HG03039 (cell line): ENCODE results near the gene SCD5.

ENCODE experiments used
- ATAC-seq: cut with Tn5 transposase; IDR thresholded peaks from one replicate; pipeline ENCODE4 v1.9.1; 2021; ENCODE audit warnings: mild to moderate bottlenecking, moderate library complexity; ENCODE audit not compliant: unreplicated experiment

SCD5 gene

DNA sequence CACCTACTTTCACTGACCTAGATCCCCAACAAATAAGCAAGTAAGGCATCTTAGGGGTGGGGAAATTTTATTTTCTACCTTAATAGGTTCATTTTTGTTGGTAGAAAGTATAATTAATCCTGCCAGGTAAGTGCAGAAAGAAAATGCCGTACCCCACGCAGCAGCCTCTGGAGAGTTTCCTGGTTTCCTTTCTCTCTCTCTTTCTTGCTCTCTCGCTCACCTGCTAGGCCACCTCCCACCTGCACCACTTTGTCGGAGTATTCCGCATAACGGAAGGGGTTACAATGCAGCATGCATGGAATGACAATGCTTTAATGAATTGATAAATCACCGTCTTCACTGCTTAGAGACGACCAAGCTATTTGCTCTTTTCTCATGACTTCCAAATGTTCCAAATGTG, 101.0 kb downstream of the SCD5 start:
- no peak for ATAC-seq

DNA sequence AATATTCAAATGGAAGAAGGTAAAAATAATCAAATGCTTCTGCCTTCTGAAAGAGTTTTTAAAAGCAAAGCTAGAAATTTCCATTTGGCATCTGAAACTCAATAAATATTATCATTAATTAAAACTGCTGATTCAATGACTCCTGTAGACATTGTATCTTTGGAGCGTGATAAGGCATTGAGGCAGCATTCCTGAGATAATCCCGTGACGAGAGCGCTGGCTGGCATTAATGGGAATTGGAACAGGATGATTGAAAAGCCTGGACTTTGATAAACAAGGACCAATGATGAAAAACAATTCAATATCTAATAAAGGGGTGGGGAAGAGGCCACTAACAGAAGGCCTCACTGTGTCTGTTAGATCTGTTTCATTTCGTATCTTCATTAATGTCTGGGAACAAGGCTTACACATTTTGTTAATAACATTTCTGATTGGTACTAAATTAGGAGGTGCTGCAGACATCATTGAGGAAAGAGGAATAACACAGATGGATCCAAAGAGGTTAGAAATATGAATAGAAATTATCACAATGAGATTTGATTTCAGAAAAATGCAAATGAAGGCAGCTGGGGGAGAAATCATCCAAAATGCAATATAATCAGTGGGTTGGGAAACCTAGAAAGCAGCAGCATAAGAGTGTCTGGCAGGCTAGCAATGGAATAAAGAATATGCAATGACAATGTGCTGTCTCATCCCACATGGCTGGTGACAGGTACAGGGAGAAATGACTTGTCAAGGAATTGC, 102.3 kb downstream of the SCD5 start:
- ATAC-seq, result no peak

DNA sequence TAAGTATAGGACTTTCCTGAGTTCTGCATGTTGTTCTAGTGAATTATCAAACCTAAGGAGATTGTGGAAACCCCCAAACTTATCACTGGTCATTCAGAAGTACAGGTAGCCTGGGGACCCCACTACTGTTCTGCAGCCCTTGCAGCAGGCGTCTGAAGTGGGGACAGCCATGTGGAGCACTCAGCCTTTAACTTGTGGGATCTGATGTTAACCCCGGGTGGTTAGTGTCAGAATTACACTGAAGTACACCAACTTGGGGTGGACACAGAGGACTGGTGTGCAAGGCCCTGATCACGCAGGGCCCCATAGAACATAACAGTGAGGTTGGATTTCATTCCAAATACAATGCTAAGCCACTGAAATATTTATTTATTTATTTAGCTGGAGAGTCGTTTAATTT, 103.7 kb downstream of the SCD5 start:
- no peak for ATAC-seq

DNA sequence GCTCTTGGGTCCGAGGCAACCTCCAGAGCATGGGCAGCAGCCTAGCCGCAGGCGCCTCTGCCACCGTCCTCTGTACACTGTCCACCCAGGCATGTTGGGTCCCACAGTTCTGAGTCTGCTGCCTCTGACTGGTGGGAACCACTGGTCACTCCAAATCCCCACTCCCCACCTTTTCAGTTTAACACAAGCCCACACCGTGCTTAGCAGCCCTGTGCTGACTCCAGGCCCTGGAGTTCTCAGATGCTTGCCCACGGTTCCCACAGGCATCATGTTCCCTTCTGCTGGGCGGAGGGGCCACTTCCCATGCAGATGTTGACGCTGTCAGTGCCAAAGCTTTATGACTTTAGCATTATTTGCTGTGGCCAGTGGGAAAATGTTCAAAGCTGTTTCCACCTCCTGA, 104.5 kb downstream of the SCD5 start:
- no peak for ATAC-seq

DNA sequence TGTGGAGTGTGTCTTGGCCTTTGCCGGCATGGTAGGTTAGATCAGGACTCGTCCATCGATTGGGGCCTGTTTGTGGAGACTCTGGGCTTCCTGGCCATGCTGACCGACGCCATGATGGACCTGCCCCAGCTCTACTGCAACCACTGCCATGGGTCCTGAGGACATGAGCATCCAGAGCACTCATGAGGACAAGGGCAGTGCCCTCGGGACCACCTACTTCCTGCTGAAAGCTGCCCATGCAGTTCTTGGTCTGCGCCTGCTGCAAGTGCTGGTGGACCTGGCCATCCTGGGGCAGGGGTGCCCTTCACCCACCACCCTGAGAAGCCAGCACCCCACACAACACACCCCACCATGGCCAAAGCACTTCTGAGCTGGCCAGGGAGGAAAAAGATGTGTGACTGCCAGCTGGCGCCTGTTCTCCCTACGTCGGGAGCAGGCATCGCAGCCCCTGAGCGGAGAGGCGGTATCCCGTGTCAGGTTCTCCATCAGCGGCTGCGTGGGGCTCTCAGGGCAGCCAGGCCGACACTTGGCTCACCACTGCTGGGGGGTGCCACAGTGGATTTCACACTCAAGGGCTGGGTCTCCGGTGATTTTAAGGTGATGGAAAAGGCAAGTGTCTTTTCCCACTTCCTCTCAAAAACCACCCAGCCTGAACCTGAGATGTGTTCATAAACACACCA, 106.4 kb downstream of the SCD5 start:
- ATAC-seq, result no peak

DNA sequence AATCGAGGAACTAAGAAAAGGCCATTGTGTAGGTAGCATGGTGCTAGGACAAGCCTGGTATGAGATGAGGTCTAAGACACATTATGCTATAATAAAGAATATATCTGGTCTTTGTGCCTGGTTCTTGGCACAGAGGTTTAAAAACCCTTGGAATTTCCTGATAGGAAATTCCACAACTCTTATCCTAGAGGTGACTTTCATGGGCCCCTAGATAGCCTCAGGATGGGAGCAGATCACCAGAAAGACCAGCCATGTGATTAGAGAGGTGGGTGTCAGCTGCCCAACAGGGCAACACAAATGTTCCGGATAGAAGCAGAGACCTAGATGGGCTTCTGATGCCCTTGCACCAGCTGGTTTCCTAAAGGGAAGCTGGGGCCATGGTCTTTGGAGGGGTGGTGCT, 107.2 kb downstream of the SCD5 start:
- ATAC-seq, result no peak

DNA sequence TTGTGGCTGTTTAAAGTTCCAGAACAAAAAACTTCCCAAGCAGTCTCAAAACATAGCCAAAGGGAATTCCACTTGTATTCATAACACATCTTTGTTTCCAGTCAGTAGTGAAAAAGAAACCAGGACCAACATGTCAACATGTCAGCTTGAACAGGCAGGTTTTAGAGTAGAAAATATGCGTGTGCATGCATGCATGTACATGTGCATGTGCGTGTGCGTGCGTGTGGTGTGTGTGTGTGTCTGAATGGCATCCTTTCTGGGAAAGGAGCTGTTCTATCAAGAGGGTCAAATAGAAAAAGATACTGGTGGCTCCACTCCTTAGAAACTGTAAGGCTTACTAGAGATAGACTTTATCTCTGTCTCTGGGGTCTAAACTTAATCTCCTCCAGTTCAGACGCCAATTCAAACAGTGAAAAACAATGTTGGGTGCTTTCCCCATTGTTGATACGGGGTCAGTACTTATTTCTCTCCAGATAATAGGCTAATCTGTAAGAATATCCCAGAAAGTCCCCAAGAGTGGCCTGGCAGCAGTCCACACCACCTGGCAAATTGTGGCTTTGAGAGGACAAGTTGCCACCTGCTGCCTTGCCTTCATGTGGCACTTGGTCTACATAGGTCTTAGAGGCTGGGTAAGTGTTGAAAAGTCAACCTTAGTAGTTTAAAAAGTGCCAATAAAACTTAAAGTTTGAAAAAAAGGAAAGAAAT, 110.4 kb downstream of the SCD5 start:
- no peak for ATAC-seq

DNA sequence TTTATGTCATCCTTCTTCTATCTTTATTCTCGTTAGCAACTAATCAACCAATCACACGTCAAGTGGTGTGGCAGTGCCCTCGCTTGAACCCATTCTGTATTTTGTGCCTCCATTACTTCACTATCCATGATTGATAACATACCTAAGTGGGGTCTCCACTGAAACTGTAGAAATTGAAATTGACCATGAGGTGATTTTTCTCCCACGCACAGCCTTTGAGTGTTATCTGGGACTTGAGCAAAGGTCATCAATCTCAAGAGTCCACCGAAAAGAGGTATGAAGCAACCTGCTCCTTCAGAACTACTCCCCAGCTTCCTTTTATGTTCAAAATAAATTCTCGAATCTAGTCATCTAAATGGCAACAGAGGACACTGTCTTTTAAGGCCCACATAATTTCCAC, 111.1 kb downstream of the SCD5 start:
- no peak for ATAC-seq

DNA sequence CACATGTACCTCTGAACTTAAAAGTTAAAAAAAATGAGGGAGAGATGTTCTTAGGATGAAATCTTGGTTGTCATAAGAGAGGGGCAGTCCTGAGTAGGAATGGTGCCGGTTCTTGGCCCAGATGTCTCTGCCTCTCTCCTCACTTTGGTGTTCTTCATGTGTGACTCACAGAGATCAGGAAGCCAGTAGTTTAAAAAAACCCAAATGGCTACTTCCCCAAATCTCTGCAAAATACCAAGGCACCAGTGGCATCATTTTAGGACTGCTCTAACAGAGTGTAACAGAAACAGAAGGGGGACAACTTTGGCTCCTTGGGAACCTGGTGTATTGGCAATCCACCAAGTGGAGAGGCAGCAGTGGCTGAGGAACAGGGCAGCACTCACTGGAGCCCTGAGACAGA, 116.8 kb downstream of the SCD5 start:
- ATAC-seq, result no peak

DNA sequence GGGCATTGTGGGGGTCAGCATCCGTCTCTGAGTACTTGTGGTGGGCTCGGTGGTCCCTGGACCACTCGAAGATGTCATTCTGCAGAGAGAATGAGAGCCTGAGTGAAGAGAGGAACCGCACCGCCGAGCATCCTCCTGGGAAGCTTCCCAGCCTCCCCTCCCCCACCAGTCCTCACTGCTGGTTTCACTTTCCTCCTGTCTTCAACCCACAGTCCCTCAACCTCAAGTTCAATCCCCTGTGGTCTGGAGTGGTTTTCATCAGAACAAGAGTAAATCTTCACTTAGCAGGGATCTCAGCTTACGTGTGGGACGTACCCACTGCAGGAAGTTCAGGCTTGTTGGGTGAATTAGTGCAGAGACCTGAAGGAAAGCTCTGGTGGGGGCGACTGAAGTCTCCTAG, 117.8 kb downstream of the SCD5 start:
- ATAC-seq, result no peak

DNA sequence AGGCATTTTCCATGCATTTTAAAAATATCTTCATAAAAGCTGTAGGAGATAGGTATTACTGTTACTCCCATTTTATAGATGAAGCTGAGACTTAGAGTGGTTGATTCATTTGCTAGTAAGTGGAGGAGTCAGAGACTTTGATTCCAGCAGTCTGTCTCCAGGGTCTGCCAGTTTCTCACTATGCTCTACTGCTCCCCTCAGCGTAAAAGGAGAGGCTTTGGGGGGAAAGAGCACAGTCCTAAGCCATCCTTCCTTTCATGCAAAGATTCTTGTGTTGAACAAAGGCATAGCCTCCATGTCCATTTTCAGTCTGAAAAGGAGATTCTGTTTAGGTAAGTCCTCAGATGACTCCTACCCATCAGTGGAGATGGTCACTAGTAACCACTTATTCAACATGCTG, 119.1 kb downstream of the SCD5 start:
- no peak for ATAC-seq

DNA sequence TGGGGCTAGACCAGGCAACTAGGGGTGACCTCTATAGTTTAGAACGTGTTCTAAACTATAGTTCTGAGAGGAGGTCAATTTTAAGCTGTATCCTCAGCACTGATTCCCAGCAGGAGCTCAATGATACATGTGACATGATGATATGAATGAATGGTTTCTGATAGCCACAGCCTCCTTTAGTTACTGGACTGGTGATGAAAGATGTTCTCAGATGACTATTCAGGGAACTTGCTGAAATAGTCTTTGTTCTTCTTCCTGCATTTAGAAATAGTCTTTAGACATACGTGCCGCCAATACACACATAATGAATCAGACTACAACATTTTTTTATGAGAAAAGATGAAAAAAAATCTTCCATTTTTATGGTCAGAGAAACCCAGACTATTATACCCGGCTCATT, 120.5 kb downstream of the SCD5 start:
- ATAC-seq, result no peak

DNA sequence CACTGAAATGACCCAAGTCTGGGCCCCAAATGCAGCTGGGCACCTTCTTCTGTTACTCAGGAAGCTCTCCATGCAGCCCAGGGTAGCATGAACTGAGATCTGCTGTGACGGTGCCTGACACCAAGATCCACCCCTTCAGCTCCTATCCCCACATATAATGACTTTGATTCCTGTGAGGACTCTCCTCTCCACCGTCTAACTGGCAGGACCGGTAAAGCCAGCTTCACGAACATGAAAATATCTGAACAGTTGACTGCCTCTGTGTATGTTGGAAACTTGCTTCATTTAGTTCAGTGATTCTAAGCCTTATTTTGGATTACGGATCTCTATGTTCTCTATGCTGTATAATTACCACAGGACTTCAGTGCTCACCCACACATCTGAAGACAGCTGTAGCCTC, 121.3 kb downstream of the SCD5 start:
- ATAC-seq, result no peak

DNA sequence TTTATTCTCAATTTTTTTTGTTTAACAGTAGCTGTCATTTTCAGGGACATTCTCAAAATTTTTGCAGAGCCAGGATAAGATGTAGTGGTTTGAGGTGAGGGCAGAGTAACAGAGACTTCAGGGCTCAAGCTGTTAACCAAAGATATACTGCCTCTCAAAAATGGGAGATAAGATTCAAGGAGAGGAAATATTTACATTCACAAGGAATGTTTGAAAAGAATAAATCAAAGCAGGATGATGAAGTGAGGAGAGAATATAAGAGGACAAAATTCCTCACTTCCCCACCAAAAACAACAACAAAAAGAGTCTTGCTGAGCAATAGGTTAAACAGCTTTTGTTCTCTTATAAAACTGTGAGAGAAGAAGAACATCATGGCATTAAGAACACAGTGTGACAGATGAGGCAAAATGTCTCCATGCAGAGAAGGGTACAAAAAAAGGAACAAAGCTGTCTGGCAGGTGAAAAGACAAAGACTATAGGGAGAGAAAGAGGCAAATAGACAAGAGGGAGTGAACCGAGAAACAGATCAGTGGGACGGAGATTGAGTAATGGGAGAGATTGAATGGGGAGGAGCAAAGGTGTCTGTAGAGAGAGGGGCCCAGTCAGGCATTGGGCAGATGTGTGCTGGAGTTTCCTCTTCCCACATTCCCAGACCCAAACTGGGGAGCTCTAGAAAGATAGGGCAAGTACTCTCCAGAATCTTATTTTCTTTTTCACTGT, 130.7 kb downstream of the SCD5 start:
- no peak for ATAC-seq

DNA sequence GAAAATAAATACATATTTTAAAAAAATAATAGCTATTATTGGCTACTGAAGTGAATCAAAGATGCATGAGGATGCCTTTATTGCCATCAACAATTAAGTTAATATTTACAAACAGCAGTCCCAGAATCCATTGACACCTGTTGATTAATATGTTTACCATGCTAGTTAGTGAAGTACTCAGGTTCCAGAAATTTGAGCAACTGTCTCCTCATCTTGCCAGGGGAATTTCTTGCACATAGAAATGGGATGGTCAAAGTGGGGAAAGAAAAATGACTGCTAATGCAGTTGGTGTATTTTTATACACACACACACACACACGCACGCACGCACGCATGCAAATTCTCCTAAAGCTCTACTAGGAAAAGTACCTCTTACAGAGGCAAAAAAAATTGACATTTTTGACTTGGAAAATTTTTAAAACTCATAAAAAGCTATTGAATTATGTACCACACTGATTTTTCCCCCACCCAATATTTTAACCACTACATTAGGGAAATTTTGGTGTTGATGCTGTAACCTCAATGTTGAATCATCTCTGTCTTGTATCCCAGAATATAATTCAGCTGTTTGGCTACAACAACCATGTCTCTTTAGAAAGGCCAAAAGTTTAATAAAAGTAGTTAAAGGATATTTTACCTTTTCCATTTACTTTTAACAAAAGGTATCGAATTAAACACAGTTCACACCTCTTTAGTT, 131.5 kb downstream of the SCD5 start:
- no peak for ATAC-seq

DNA sequence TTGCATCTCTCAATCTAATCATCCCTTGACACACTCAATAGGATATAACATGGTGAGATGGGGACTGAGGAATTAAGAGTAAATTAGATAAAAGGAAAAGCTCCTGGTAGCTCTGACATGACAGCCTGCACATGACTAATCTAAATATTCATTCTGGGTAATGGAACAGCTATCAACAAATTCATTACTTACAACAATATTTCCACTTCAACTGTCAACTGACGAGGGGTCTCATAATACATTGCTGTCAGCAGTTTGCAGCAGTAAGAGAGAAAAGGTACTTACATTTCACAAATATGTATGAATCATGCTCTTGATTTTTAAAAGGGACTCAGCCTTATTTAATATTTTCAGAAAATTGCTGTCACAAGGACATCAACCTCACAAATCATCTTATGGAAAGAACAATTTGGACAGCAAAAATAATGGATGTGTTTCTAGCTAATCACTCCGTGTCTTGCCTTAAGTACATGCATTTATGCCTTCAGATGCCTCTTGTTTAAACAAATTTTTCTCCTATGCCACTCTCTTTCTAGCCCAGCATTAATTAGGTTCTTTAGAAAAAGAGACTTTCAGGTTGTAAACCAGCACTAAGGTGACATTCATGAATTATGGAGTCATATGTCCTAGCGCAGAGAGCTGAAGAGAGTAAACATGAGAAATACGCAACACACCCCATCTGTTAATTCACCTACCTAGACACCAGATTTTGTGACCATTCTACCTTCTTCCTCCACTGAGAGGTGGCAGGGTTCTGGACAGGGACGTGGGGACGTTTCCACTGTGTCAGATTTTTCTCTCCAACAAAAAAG, 137.2 kb downstream of the SCD5 start:
- no peak for ATAC-seq

DNA sequence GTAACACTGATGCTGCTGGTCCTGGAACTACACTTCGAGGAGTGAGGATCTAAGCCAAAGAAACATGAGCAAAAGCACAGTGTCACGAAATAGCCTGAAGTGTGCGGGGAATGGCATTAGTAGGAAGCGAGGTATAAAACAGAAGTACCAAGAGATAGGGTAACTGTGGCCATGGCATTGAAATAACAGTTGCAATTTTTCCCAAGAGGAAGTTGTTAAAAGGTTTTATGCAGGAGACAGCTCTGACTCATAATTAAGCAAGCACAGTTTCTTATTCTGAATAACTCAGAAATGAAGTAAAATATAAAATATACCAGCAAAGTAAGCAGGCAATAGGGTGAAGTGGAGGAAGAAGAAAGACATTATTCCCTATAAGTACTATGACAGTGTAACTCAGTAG, 146.5 kb downstream of the SCD5 start:
- no peak for ATAC-seq

DNA sequence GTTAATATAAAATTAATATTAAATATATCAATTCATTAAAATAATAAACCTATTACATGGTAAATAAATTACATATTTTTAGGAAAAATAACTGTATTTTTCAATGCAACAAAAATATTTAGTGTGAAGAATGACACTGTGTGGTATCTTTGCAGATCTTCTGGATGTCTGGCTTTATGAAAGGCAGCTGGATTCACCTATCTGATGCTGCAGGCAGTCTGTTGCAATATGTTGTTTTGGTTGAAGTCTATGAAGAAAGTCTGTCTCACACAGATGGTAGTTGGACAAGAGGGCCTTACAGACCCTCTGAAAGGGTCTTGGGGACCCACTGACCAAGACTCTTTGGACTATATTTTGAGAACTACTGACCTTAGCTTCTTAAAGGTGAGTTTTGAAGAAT, 147.7 kb downstream of the SCD5 start:
- no peak for ATAC-seq

DNA sequence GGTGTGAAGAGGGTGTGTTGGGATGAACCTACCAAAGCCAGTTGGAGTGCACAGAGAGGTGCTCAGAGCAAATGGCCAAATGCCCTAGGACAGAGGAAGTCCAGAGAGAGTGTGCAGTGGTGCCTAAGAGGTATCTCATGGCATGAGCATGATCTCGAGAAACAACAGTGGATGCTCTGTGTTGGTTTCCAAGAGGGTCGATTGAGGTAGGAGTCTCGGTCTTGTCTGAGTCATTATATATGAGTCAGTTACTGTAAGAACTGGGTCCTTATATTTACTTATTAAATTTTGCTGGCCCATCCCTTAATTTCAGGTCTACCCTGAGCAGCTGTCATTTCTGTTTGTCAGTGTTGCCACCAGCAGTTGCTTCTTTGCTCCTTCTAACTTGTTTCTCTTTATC, 150.2 kb downstream of the SCD5 start:
- ATAC-seq, result no peak

DNA sequence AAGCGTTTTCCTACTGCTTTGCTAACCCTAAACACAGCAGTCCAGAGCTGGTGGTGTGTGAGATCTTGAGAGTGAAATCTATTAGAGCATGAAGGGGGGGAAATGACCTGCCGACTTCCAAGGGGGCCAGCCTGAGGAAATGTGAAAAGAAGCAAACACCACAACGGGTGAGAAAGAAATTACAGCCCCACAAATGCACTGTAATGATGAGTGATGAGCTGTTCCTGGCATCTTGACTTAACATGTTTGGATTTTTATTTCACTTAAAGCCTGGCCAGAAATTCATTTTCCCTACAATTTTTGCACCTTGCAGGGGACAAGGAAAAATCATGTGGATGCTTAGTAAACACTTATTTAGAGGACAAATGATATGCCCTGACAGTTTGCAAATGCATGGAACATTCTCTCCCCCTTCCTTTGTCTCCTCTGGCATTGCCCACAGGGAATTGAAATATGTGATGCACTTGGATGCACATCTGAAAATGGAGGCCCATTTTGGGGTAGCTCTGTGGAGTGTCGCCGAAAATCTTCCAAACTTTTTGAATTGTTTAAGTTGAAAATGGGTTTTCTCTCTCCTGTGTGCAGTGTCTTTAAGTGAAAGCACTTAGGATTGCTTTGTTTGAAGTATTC, 152.5 kb downstream of the SCD5 start:
- no peak for ATAC-seq
